Fibroblast of lung (primary cell): Measurements from ENCODE around the gene IFIT5.

Experiments
- CTCF ChIP-seq, 2 donors: IDR thresholded peaks in 1 of 2; conservative IDR thresholded peaks in 1 of 2; 1 replicate in 1 of 2; 2 replicates in 1 of 2; pipeline ENCODE4 v1.5.1; 2011 to 2012; ENCODE audit warnings: low read length in 2 of 2, control low read depth in 1 of 2, inconsistent platforms in 1 of 2, low read depth in 1 of 2, mild to moderate bottlenecking in 1 of 2
- EZH2 ChIP-seq: IDR thresholded peaks from 2 replicates; pipeline ENCODE4 v1.5.1; 2012; ENCODE audit warnings: low read length, control low read depth, mild to moderate bottlenecking; ENCODE audit errors: missing control alignments

DNA sequence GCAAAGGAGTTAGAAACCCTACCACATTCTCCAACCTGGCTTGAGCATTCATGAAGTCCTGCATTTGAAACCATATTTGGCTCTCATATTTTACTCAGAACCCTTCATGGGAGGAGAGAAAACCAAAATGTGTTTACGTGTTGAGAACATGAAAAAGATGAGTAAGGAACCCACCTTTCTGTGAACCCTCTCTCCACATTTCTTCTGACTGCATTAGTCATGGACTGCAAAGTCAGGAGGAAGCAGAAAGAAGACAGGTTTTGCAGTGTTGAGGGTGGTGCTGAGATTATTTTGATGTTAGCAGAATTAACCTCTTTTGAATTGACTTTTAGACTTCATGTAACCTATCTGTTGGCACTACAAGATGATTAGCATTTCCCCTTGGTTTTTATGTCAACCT lies 31.6 kb upstream of the IFIT5 start:
- no peak for TF ChIP-seq CTCF (conservative IDR thresholded peaks at IDR 0.05 in 1 of 2, IDR thresholded peaks at IDR 0.05 in 1 of 2; ENCODE audit: low read depth in 1 of 2, low read length in 2 of 2)
- TF ChIP-seq EZH2: no peak
